Caco-2 (cell line): Measurements from ENCODE around the gene RGS6. TPM values are rescaled to one million over a fixed set of nuclear protein-coding genes. Genes with fewer than 3 reads are reported as not detected.

Experiments used
- BruUV-seq: library from RNA; stranded (reverse); fragments of 400-500 nt; replicated peaks from 2 replicates; lab custom pipeline; 2021; lab: Mats Ljungman, UMichigan
- CTCF ChIA-PET: fragments of 300-600 bp; sonication (Branson Sonifier 250); formaldehyde crosslinking; loops from one replicate; lab custom pipeline; 2022; ENCODE audit warnings: antibody characterized with exemption; lab: Charles Lee
- POLR2A ChIA-PET: fragments of 300-600 bp; sonication (Branson Sonifier 250); formaldehyde crosslinking; loops from one replicate; lab custom pipeline; 2022; ENCODE audit warnings: antibody characterized with exemption; lab: Charles Lee
- DNase-seq, 2 experiments: peaks; one replicate each; pipeline versions ENCODE4 v3.0.0 to v3.0.0-alpha.2; 2020 to 2022
- H3K27me3 ChIP-seq: replicated peaks from 2 replicates; pipeline ENCODE4 v1.6.0; 2011; ENCODE audit warnings: low read length; ENCODE audit not compliant: control insufficient read depth, insufficient read depth
- H3K36me3 ChIP-seq: 2 replicates; pipeline ENCODE4 v1.5.1; 2011; ENCODE audit warnings: low read length; ENCODE audit not compliant: control insufficient read depth, insufficient read depth
- H3K4me1 ChIP-seq: fragments of 250-450 bp; sonication (Bioruptor Pico); 2 replicates; pipeline ENCODE4 v1.5.1; 2020; ENCODE audit warnings: mild to moderate bottlenecking
- H3K4me3 ChIP-seq: 2 replicates; pipeline ENCODE4 v1.5.1; 2011; ENCODE audit warnings: low read depth, mild to moderate bottlenecking, control low read depth, low read length
- H3K9me3 ChIP-seq: fragments of 250-450 bp; sonication (Bioruptor Pico); 2 replicates; pipeline ENCODE4 v1.5.1; 2020; ENCODE audit warnings: mild to moderate bottlenecking, moderate library complexity
- H3K27ac Mint-ChIP-seq: one replicate; pipeline ENCODE4 v1.8.0; 2022; ENCODE audit warnings: mixed read lengths; ENCODE audit not compliant: unreplicated experiment
- H3K27me3 Mint-ChIP-seq: one replicate; pipeline ENCODE4 v1.8.0; 2022; ENCODE audit warnings: mixed read lengths; ENCODE audit not compliant: insufficient read depth, unreplicated experiment
- H3K36me3 Mint-ChIP-seq: one replicate; pipeline ENCODE4 v1.8.0; 2022; ENCODE audit warnings: mild to moderate bottlenecking, mixed read lengths; ENCODE audit not compliant: insufficient read depth, unreplicated experiment
- H3K4me1 Mint-ChIP-seq: one replicate; pipeline ENCODE4 v1.8.0; 2022; ENCODE audit warnings: low read depth, mixed read lengths; ENCODE audit not compliant: unreplicated experiment
- H3K4me3 Mint-ChIP-seq: one replicate; pipeline ENCODE4 v1.8.0; 2022; ENCODE audit warnings: mild to moderate bottlenecking, moderate library complexity, mixed read lengths; ENCODE audit not compliant: unreplicated experiment
- H3K9me3 Mint-ChIP-seq: one replicate; pipeline ENCODE4 v1.8.0; 2022; ENCODE audit warnings: mixed read lengths; ENCODE audit not compliant: unreplicated experiment
- intact Hi-C: fragments of 100-400 bp; cut with micrococcal nuclease; formaldehyde crosslinking; loops from one replicate; pipeline ENCODE4 v1.10.0; 2022; ENCODE audit not compliant: unreplicated experiment
- total RNA-seq: library from RNA; stranded (reverse); gene quantifications from 2 replicates; pipeline ENCODE4 v1.2.3, GENCODE V29; 2022
- TF ChIP-seq, protein P1 (sequence below), 2 experiments: fragments of 200-600 bp in 1 of 2; IDR thresholded peaks; 1 replicate in 1 of 2; 2 replicates in 1 of 2; pipeline versions ENCODE4 v1.5.1 to v1.8.0; 2011 to 2022; ENCODE audit warnings: antibody characterized with exemption in 1 of 2, control low read depth in 1 of 2, inconsistent platforms in 1 of 2, low read depth in 1 of 2, low read length in 1 of 2, mild to moderate bottlenecking in 1 of 2, moderate library complexity in 1 of 2; ENCODE audit not compliant: insufficient read depth in 1 of 2, severe bottlenecking in 1 of 2, unreplicated experiment in 1 of 2

Gene RGS6
- total RNA-seq, 1 experiment from 2014 or later, result not detected

DNA sequence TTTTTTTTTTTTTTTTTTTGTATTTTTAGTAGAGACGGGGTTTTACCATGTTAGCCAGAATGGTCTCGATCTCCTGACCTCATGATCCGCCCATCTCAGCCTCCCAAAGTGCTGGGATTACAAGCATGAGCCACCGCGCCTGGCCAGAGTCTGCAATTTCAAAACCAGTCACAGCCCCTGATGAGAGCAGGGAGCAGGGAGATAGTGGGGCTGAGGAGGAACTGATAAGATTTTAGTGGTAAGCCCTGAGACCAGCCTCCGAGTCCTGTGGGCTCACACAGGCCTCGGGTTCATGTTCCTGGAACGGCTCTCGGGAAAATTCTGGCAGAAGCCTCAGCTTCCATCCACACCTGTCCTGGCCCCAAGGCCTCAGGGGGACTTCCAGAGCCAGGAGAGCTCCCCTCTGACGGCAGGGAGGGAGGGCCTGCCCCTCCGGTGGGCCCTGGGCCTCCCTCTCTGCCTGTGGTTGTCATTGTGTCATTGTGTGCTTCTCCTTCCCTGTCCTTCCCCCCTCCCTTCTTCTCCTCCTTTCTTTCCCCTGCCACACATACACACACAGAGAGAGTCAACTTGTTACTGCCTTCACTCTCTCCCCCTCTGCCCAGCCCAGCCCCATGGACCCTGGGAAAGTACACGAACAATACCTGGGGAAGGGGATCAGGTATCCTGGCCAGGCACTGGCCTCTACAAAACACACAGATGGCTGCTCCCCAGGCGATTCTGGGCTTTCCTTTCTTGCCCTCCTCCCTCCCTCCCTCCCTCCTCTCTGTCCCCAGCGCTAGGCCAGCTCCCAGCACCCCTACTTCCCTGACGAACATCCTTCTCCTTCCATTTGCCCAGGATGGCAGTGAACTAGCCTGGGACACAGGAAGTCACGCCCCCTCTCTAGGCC is 667.6 kb downstream of the RGS6 start:
- H3K4me1 Mint-ChIP-seq, result no peaks in the 10 kb centered on the region
- peaks cover 30% of the 10 kb centered on the region for H3K27me3 Mint-ChIP-seq
- H3K36me3 ChIP-seq, result no peaks in the 10 kb centered on the region
- H3K9me3 Mint-ChIP-seq, result no peaks in the 10 kb centered on the region
- no peak overlapping the region for H3K4me3 ChIP-seq
- intact Hi-C loops, result no loop called here
- no peaks in the 10 kb centered on the region for H3K4me1 ChIP-seq
- BruUV-seq, result no TSS peak
- POLR2A ChIA-PET, result no interaction called here
- no peak overlapping the region for H3K4me3 Mint-ChIP-seq
- CTCF ChIA-PET, result no interaction called here
- TF ChIP-seq, protein P1, sequence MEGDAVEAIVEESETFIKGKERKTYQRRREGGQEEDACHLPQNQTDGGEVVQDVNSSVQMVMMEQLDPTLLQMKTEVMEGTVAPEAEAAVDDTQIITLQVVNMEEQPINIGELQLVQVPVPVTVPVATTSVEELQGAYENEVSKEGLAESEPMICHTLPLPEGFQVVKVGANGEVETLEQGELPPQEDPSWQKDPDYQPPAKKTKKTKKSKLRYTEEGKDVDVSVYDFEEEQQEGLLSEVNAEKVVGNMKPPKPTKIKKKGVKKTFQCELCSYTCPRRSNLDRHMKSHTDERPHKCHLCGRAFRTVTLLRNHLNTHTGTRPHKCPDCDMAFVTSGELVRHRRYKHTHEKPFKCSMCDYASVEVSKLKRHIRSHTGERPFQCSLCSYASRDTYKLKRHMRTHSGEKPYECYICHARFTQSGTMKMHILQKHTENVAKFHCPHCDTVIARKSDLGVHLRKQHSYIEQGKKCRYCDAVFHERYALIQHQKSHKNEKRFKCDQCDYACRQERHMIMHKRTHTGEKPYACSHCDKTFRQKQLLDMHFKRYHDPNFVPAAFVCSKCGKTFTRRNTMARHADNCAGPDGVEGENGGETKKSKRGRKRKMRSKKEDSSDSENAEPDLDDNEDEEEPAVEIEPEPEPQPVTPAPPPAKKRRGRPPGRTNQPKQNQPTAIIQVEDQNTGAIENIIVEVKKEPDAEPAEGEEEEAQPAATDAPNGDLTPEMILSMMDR (IDR thresholded peaks at IDR 0.05; ENCODE audit: insufficient read depth in 1 of 2, low read depth in 1 of 2, low read length in 1 of 2, severe bottlenecking in 1 of 2, unreplicated experiment in 1 of 2), result no peak
- no peaks in the 10 kb centered on the region; the same call in 1 of the 2 replicates for H3K27me3 ChIP-seq
- no peaks in the 10 kb centered on the region for H3K9me3 ChIP-seq
- no peak overlapping the region for H3K27ac Mint-ChIP-seq
- H3K36me3 Mint-ChIP-seq, result no peaks in the 10 kb centered on the region
- no peak for DNase-seq

DNA sequence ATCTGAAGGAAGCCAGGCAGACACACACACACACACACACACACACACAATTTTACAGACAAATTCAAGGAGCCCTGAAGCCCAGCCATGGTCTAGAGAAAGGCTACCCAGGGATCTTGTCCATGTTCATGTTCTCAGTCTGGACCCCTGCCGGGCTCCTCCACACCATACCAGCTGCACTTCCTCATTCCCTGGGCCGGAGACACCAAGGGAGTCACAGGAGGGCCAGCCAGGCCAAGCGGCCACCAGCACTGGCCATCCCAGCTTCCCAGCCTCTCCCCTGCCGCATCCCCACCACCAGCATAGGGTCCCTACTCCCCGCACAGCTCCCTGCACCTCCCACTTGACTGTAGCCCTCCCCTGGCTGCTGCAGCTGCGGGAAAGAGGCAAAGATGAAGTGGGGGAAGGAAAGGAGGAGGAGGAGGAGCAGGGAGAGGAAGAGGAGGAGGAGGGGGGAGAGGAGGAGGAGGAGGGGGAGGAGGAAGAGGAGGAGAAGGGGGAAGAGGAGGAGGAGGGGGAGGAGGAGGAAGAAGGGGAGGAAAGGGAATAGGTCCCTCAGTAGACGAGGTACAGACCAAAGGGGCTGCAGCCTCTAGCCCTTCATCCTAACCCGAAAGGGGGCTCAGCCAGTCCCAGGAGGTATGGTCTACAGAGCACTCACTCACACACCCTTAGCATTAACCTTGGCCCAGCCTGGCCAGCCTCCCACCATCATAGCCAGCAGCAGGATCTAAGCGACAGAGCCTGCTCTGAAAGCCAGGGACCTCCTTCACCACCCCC is 668.5 kb downstream of the RGS6 start:
- H3K4me3 ChIP-seq, result no peak overlapping the region
- no peak overlapping the region for H3K27ac Mint-ChIP-seq
- CTCF ChIA-PET, result no interaction called here
- POLR2A ChIA-PET, result no interaction called here
- no TSS peak for BruUV-seq
- H3K36me3 Mint-ChIP-seq, result no peaks in the 10 kb centered on the region
- TF ChIP-seq, protein P1 (IDR thresholded peaks at IDR 0.05; ENCODE audit: insufficient read depth in 1 of 2, low read depth in 1 of 2, low read length in 1 of 2, severe bottlenecking in 1 of 2, unreplicated experiment in 1 of 2), result no peak
- peaks cover 28% of the 10 kb centered on the region for H3K27me3 Mint-ChIP-seq
- H3K9me3 ChIP-seq, result no peaks in the 10 kb centered on the region
- H3K4me3 Mint-ChIP-seq, result no peak overlapping the region
- no peaks in the 10 kb centered on the region; the same call in 1 of the 2 replicates for H3K27me3 ChIP-seq
- no peak for DNase-seq
- H3K4me1 ChIP-seq, result no peaks in the 10 kb centered on the region
- H3K36me3 ChIP-seq, result no peaks in the 10 kb centered on the region
- intact Hi-C loops, result no loop called here
- H3K4me1 Mint-ChIP-seq, result no peaks in the 10 kb centered on the region
- H3K9me3 Mint-ChIP-seq, result no peaks in the 10 kb centered on the region

DNA sequence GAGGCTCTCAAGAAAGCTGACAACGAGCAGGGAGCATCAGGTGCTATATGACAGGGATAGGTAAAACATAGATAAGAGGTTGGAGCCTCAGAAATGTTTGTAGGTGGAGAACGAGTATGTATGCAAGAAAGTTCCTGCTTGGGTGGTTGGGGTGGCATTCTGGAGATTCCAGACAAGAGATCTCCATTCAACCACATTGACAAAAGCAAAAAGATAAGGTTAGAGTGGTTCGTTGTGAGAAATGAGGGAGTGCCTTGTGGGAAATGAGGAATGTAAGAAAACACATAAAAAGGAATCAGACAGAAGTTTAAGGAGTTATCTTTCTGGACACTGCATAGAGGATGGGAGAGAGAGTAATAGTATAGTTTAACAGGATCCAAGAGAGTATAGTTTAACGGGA is 671.4 kb downstream of the RGS6 start:
- intact Hi-C loops, result no loop called here
- H3K36me3 ChIP-seq, result no peaks in the 10 kb centered on the region
- Mint-ChIP-seq H3K9me3 (no peaks in the 10 kb centered on the region), H3K27me3 (peaks cover 24% of the 10 kb centered on the region), H3K36me3 (no peaks in the 10 kb centered on the region), H3K27ac (no peak overlapping the region), H3K4me3 (no peak overlapping the region), H3K4me1 (no peaks in the 10 kb centered on the region)
- no TSS peak for BruUV-seq
- DNase-seq, result no peak
- ChIA-PET CTCF (no interaction called here), POLR2A (no interaction called here)
- TF ChIP-seq, protein P1 (IDR thresholded peaks at IDR 0.05; ENCODE audit: insufficient read depth in 1 of 2, low read depth in 1 of 2, low read length in 1 of 2, severe bottlenecking in 1 of 2, unreplicated experiment in 1 of 2), result no peak
- H3K4me3 ChIP-seq, result no peak overlapping the region
- H3K9me3 ChIP-seq, result no peaks in the 10 kb centered on the region
- no peaks in the 10 kb centered on the region; the same call in 1 of the 2 replicates for H3K27me3 ChIP-seq
- H3K4me1 ChIP-seq, result no peaks in the 10 kb centered on the region
